ENCODE data around the gene SPRTN. TPM values are rescaled to one million over a fixed set of nuclear protein-coding genes. Genes with fewer than 3 reads are reported as not detected.

Gene SPRTN
- total and polyA plus RNA-seq, 2 of the 8 experiments (the other 6 are each of a cell fraction or from before 2014, with no cell fraction given) = 6.6 to 15.1 TPM

- no peak overlapping the region for H4K5ac ChIP-seq (ENCODE audit: insufficient read length, low read depth, low read length)
These were observed 57.2 kb downstream of the SPRTN start for GRCh38 chr1:231395076-231395997.

More at GRCh38 chr1:231395076-231395997, 57.2 kb downstream of the SPRTN start:
- WGBS, 2 experiments (ENCODE audit: extremely low coverage in 1 of 2, insufficient coverage in 1 of 2, insufficient read length in 1 of 2, insufficient replicate concordance in 2 of 2, low coverage in 1 of 2, low lambda C conversion rate in 2 of 2, missing lambda C conversion rate in 1 of 2) = 75% methylated on average over 10 of the region's 10 CpGs; no CpG with 5 or more reads in 1 of the 2 experiments
- Histone ChIP-seq H3K18ac (ENCODE audit: extremely low read depth, low read length) (no peak overlapping the region), H3K14ac (ENCODE audit: insufficient read length) (no peak overlapping the region), H4K91ac (replicated peaks; ENCODE audit: insufficient read length, low read length) (no peak overlapping the region), H3K27me3 (replicated peaks in 1 of 4; ENCODE audit: control insufficient read depth in 3 of 4, extremely low read depth in 1 of 4, insufficient read depth in 3 of 4, low read length in 3 of 4) (no peaks in the 10 kb centered on the region), H3K79me2 (ENCODE audit: control insufficient read depth in 1 of 2, insufficient read depth in 2 of 2, low read length in 2 of 2) (no peaks in the 10 kb centered on the region), H2BK20ac (ENCODE audit: low read length) (no peak overlapping the region), H2BK5ac (ENCODE audit: low read depth, low read length) (no peak overlapping the region), H3K9me3 (ENCODE audit: insufficient read depth in 2 of 2, low read depth in 1 of 2, low read length in 1 of 2) (no peaks in the 10 kb centered on the region), H3K56ac (replicated peaks; ENCODE audit: insufficient read length, low read depth, low read length) (no peak overlapping the region), H2BK12ac (ENCODE audit: low read depth, low read length) (no peak overlapping the region), H3K23ac (ENCODE audit: insufficient read length) (no peak overlapping the region), H3K4me1 (replicated peaks in 1 of 4; ENCODE audit: control insufficient read depth in 3 of 4, insufficient read depth in 4 of 4, low read length in 3 of 4) (peaks cover 0 to 2% (median 0%) of the 10 kb centered on the region in 4 experiments; a peak in 1 of 7 replicates), H3K4ac (replicated peaks; ENCODE audit: insufficient read length, low read depth, low read length) (no peak overlapping the region), H3K23me2 (ENCODE audit: low read depth, low read length) (no peaks in the 10 kb centered on the region), H3K4me3 (ENCODE audit: extremely low read depth in 1 of 4, insufficient read depth in 2 of 4, low read depth in 3 of 4, low read length in 4 of 4) (no peak overlapping the region), H2AFZ (ENCODE audit: low read length) (no peak overlapping the region), H4K20me1 (replicated peaks in 1 of 2; ENCODE audit: control insufficient read depth in 1 of 2, insufficient read depth in 2 of 2, low read length in 2 of 2) (no peaks in the 10 kb centered on the region), H3K9ac (replicated peaks in 1 of 4; ENCODE audit: extremely low read depth in 1 of 4, low read depth in 3 of 4, low read length in 3 of 4) (no peak overlapping the region), H3K79me1 (ENCODE audit: low read depth, low read length) (no peaks in the 10 kb centered on the region), H3K27ac (ENCODE audit: low read depth, low read length) (no peak overlapping the region), H4K8ac (ENCODE audit: extremely low read depth, insufficient read depth, low read length) (no peak overlapping the region), H2BK15ac (ENCODE audit: low read length) (no peak overlapping the region), H3K36me3 (ENCODE audit: control insufficient read depth in 2 of 4, insufficient read depth in 4 of 4, low read length in 3 of 4) (no peaks in the 10 kb centered on the region), H2BK120ac (replicated peaks; ENCODE audit: low read depth, low read length) (no peak overlapping the region), H2AK5ac (ENCODE audit: low read depth, low read length) (no peak overlapping the region), H3K4me2 (ENCODE audit: insufficient read depth in 1 of 2, low read depth in 2 of 2, low read length in 2 of 2) (no peak overlapping the region)
- 0 out of 2 replicates have a peak, but pooled peaks have one; percentile 35 for TF ChIP-seq CREB1 (IDR thresholded peaks at IDR 0.05)
- no peak for TF ChIP-seq KDM4A (IDR thresholded peaks at IDR 0.05; ENCODE audit: low read depth, low read length, severe bottlenecking)
- 0 out of 2 replicates have a peak, but pooled peaks have one; percentile 34 for TF ChIP-seq JUND (IDR thresholded peaks at IDR 0.05; ENCODE audit: low read length)
- DNase-seq (ENCODE audit: low read depth in 1 of 2, low spot score in 2 of 2) = no peak
- no peak for FAIRE-seq
- ChIA-PET POLR2A (ENCODE audit: partially characterized antibody) (no interaction called here), CTCF (ENCODE audit: partially characterized antibody) (interaction anchor here (0.8 to 1.0 kb wide), 2 partner anchors 19 to 208 kb away, joined by 3 read pairs; no protein-coding TSS in a partner anchor)
